HEK293T (cell line): ENCODE data around the gene USPL1.

ENCODE experiments used
- CTCF ChIA-PET: fragments of 350-600 bp; formaldehyde crosslinking; extraction: SDS; loops from one replicate; lab custom pipeline; 2021; ENCODE audit warnings: antibody characterized with exemption, inconsistent platforms; lab: Yijun Ruan, JAX
- POLR2A ChIA-PET: fragments of 350-600 bp; formaldehyde crosslinking; extraction: SDS; loops from one replicate; lab custom pipeline; 2020; ENCODE audit warnings: antibody characterized with exemption, inconsistent platforms; lab: Yijun Ruan, JAX
- DNase-seq: peaks from one replicate; pipeline ENCODE4 v3.0.0; 2012; ENCODE audit warnings: mixed read lengths; ENCODE audit errors: extremely low spot score
- ARNT ChIP-seq: fragments of 450-650 bp; IDR thresholded peaks from 2 replicates; pipeline ENCODE4 v1.6.1; 2017; ENCODE audit warnings: mild to moderate bottlenecking
- BHLHE40 ChIP-seq: fragments of 450-650 bp; IDR thresholded peaks from 2 replicates; pipeline ENCODE4 v1.6.1; 2016; ENCODE audit warnings: mild to moderate bottlenecking, moderate library complexity, borderline replicate concordance
- CTBP1 ChIP-seq: fragments of 450-650 bp; IDR thresholded peaks from 2 replicates; pipeline ENCODE4 v1.6.1; 2016; ENCODE audit warnings: borderline replicate concordance
- ELF4 ChIP-seq: fragments of 450-650 bp; IDR thresholded peaks from 2 replicates; pipeline ENCODE4 v1.6.1; 2017; ENCODE audit warnings: antibody characterized with exemption
- FOXA1 ChIP-seq: fragments of 450-650 bp; IDR thresholded peaks from 2 replicates; pipeline ENCODE4 v1.6.1; 2016; ENCODE audit warnings: mild to moderate bottlenecking
- FOXK2 ChIP-seq: fragments of 450-650 bp; IDR thresholded peaks from 2 replicates; pipeline ENCODE4 v1.6.1; 2016; ENCODE audit warnings: mild to moderate bottlenecking
- FOXM1 ChIP-seq: fragments of 450-650 bp; IDR thresholded peaks from 2 replicates; pipeline ENCODE4 v1.6.1; 2017; ENCODE audit warnings: mild to moderate bottlenecking, borderline replicate concordance
- HDGF ChIP-seq: fragments of 450-650 bp; IDR thresholded peaks from 2 replicates; pipeline ENCODE4 v1.6.1; 2017; ENCODE audit warnings: antibody characterized with exemption, borderline replicate concordance
- L3MBTL2 ChIP-seq: fragments of 450-650 bp; conservative IDR thresholded peaks from 2 replicates; pipeline ENCODE4 v1.6.1; 2016; ENCODE audit warnings: mild to moderate bottlenecking
- LEF1 ChIP-seq: fragments of 450-650 bp; IDR thresholded peaks from 2 replicates; pipeline ENCODE4 v1.6.1; 2017; ENCODE audit warnings: mild to moderate bottlenecking, borderline replicate concordance
- NFRKB ChIP-seq: fragments of 450-650 bp; IDR thresholded peaks from 2 replicates; pipeline ENCODE4 v1.6.1; 2016; ENCODE audit warnings: mild to moderate bottlenecking, moderate library complexity
- PKNOX1 ChIP-seq: fragments of 450-650 bp; IDR thresholded peaks from 2 replicates; pipeline ENCODE4 v1.6.1; 2016
- SP1 ChIP-seq: fragments of 450-650 bp; IDR thresholded peaks from 2 replicates; pipeline ENCODE4 v1.6.1; 2017
- SUZ12 ChIP-seq: fragments of 450-650 bp; IDR thresholded peaks from 2 replicates; pipeline ENCODE4 v1.6.1; 2016; ENCODE audit warnings: mild to moderate bottlenecking
- TARDBP ChIP-seq: fragments of 450-650 bp; IDR thresholded peaks from 2 replicates; pipeline ENCODE4 v1.6.1; 2016
- ZNF384 ChIP-seq: fragments of 450-650 bp; IDR thresholded peaks from 2 replicates; pipeline ENCODE4 v1.6.1; 2016

Gene USPL1

GRCh38 chr13:30580852-30581502 is 36.7 kb upstream of the USPL1 start:
- no peak for DNase-seq
- ChIA-PET POLR2A (no interaction called here), CTCF (interaction anchor here (0.6 to 0.8 kb wide), 3 partner anchors 212 to 901 kb away, joined by 3 to 4 read pairs (median 3); no protein-coding TSS in a partner anchor)
- TF ChIP-seq ZNF384 (no peak), ARNT (no peak)

DNA sequence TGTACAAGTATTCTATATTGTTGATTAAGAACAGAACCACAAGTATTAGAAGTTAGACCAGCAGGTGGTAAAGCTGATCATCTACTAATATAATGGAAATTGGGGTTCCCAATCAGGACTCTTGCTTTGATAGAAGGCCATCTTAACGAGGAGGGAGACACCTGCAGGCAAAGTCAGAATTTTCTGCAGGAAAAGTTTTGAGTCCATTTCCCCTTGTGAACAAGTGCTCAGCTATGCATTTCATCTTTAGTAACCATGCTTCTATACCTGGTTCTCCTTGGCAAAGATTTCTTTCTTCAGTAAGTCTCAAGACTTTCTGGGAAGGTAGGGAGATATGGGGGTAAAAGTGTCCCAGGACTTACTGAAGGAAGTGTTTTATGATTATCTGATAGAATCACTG is 36.1 kb upstream of the USPL1 start:
- ChIA-PET POLR2A (no interaction called here), CTCF (interaction anchor here (0.6 to 0.8 kb wide), 3 partner anchors 211 to 901 kb away, joined by 3 to 4 read pairs (median 3); no protein-coding TSS in a partner anchor)
- TF ChIP-seq L3MBTL2 (no peak), HDGF (no peak), BHLHE40 (no peak), TARDBP (no peak), PKNOX1 (no peak), NFRKB (no peak), LEF1 (no peak), ARNT (no peak), ZNF384 (no peak), CTBP1 (no peak), FOXA1 (no peak), SP1 (no peak), SUZ12 (no peak), ELF4 (no peak), FOXM1 (no peak), FOXK2 (no peak)
- no peak for DNase-seq

DNA sequence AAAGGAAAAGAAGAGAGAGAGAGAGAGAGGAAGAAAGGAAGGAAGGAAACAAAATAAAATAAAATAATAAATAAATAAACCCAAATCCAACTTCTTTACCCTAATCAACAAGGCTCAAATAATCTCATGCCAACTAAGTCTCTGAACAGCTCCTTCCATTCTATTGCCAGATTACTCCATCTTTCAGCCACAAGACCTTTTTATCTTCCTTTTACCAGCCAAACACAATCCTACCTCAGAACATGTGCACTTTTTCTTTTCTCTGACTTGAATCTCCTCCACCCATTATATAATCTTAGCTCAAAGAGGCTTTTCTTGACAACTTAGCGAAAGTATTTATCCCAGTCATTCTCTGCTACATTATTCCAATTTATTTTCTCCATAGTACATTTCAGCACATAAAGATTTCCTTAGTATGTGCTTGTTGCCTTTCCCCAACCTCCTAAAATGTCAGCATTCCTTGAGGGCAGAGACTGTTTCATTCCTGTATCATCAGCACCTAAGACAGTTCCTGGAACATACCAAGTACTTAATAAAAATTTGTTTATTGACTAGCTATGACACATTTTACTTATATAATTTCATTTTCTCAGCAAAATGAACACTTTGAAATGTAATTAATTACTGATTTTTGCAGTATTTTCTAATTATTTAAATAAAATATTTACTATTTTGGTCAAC is 33.5 kb upstream of the USPL1 start:
- TF ChIP-seq ELF4 = no peak
- no peak for TF ChIP-seq FOXM1
- no peak for TF ChIP-seq LEF1
- TF ChIP-seq TARDBP = no peak
- TF ChIP-seq NFRKB = no peak
- TF ChIP-seq PKNOX1 = no peak
- no peak for TF ChIP-seq SUZ12
- no peak for TF ChIP-seq HDGF
- ChIA-PET POLR2A (no interaction called here), CTCF (interaction anchor here (1.3 kb wide), 1 partner anchor 452 kb away, joined by 3 read pairs; no protein-coding TSS in a partner anchor)
- no peak for DNase-seq

DNA sequence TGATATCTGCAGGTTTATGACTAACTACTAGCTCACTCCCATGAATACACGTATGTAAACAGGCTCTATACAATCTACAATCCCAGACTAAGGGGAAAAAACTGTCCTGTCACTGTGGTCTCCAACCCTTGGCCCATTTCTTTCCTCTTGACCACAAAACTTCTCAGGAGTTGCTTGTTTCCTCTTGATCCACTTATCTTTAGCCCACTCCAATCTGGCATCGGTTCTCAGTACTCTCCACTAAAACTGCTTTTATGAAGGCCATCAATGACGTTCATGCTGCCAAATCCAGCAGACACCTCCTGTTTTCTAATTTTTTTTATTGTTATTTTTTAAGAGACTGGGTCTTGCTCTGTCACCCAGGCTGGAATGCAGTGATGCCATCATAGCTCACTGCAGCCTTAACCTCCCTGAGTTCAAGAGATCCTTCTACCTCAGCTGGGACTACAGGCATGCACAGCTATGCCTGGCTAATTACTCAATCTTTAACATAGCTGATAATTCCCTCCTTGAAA is 31.9 kb upstream of the USPL1 start:
- ChIA-PET CTCF (interaction anchor here (0.6 kb wide), 1 partner anchor 400 kb away, joined by 4 read pairs; no protein-coding TSS in a partner anchor), POLR2A (interaction anchor here (0.8 kb wide), 1 partner anchor 31 kb away, joined by 5 read pairs; no protein-coding TSS in a partner anchor)
- no peak for DNase-seq
- no peak for TF ChIP-seq ELF4
- TF ChIP-seq ZNF384 = no peak
- TF ChIP-seq PKNOX1 = no peak
- TF ChIP-seq CTBP1 = no peak
- no peak for TF ChIP-seq SUZ12
- no peak for TF ChIP-seq FOXA1
- TF ChIP-seq FOXK2 = no peak
- TF ChIP-seq NFRKB = no peak

DNA sequence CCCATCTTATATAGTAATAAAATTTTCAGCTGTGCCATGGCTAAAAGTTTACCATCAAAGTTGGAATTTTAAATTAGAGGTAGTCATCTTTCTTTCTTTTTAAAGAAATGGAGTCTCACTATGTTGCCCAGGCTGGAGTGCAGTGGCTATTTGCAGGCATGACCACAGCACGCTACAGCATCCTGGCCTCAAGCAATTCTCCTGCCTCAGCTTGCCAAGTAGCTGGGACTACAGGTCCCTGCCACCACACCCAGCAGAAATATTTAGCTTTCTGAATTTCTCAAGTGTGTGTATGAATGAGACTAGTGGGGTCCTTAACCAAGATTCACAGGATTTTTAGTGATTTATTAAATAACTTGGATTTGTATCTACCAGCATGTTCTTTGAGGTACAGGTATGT is 30.5 kb upstream of the USPL1 start:
- TF ChIP-seq ELF4 (no peak), PKNOX1 (no peak), ARNT (no peak), TARDBP (no peak), FOXA1 (no peak), L3MBTL2 (no peak), SUZ12 (no peak), CTBP1 (no peak), FOXM1 (no peak), SP1 (no peak), NFRKB (no peak), FOXK2 (no peak), LEF1 (no peak), BHLHE40 (no peak)
- DNase-seq = no peak
- ChIA-PET CTCF (no interaction called here), POLR2A (no interaction called here)
